ENCODE data around the gene HNRNPLL. TPM values are rescaled to one million over a fixed set of nuclear protein-coding genes. Genes with fewer than 3 reads are reported as not detected.

Gene HNRNPLL
- total and polyA plus RNA-seq, 2 of the 13 experiments (the other 11 are each of a cell fraction or from before 2014, with no cell fraction given) = 49.4 to 103 TPM

GRCh38 chr2:38535744-38536506 is 66.8 kb downstream of the HNRNPLL start (continued):
- TF ChIP-seq, protein P1, sequence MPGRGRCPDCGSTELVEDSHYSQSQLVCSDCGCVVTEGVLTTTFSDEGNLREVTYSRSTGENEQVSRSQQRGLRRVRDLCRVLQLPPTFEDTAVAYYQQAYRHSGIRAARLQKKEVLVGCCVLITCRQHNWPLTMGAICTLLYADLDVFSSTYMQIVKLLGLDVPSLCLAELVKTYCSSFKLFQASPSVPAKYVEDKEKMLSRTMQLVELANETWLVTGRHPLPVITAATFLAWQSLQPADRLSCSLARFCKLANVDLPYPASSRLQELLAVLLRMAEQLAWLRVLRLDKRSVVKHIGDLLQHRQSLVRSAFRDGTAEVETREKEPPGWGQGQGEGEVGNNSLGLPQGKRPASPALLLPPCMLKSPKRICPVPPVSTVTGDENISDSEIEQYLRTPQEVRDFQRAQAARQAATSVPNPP (CRISPR knock-in tag; IDR thresholded peaks at IDR 0.05) = peak; percentile 63; the same call in 1 of the 2 replicates
- TF ChIP-seq ZNF747 (CRISPR knock-in tag; IDR thresholded peaks at IDR 0.05; ENCODE audit: borderline replicate concordance) (peak; percentile 93), NONO (IDR thresholded peaks at IDR 0.05) (no peak), NONO (CRISPR knock-in tag; conservative IDR thresholded peaks at IDR 0.05) (peak; percentile 94), ZMYM3 (CRISPR knock-in tag; IDR thresholded peaks at IDR 0.05) (peak; percentile 89), MBD4 (IDR thresholded peaks at IDR 0.05; ENCODE audit: borderline replicate concordance, low read length) (no peak), CEBPG (CRISPR knock-in tag; IDR thresholded peaks at IDR 0.05) (0 out of 2 replicates have a peak, but pooled peaks have one; percentile 27), ZNF234 (CRISPR knock-in tag; conservative IDR thresholded peaks at IDR 0.05) (peak; percentile 76; the same call in 1 of the 2 replicates), ZMAT3 (CRISPR knock-in tag; conservative IDR thresholded peaks at IDR 0.05) (peak; percentile 72; the same call in 1 of the 2 replicates), SNAPC2 (CRISPR knock-in tag; IDR thresholded peaks at IDR 0.05) (0 out of 2 replicates have a peak, but pooled peaks have one; percentile 75), SKI (IDR thresholded peaks at IDR 0.05; ENCODE audit: partially characterized antibody) (no peak), ZNF775 (CRISPR knock-in tag; IDR thresholded peaks at IDR 0.05; ENCODE audit: borderline replicate concordance) (no peak), SETDB1 (CRISPR knock-in tag; IDR thresholded peaks at IDR 0.05; ENCODE audit: borderline replicate concordance) (no peak), ZNF333 (CRISPR knock-in tag; IDR thresholded peaks at IDR 0.05; ENCODE audit: borderline replicate concordance) (peak; percentile 95), RARA (CRISPR knock-in tag; IDR thresholded peaks at IDR 0.05) (no peak), ZNF44 (CRISPR knock-in tag; IDR thresholded peaks at IDR 0.05) (no peak), JUN (CRISPR knock-in tag; IDR thresholded peaks at IDR 0.05) (0 out of 2 replicates have a peak, but pooled peaks have one; percentile 39), RNF2 (conservative IDR thresholded peaks at IDR 0.05; ENCODE audit: low read depth) (peak; percentile 56; the same call in 1 of the 2 replicates), ZSCAN20 (CRISPR knock-in tag; IDR thresholded peaks at IDR 0.05; ENCODE audit: borderline replicate concordance) (peak; percentile 83; the same call in 1 of the 2 replicates)
- TF ChIP-seq, protein P2, sequence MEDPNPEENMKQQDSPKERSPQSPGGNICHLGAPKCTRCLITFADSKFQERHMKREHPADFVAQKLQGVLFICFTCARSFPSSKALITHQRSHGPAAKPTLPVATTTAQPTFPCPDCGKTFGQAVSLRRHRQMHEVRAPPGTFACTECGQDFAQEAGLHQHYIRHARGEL (CRISPR knock-in tag; IDR thresholded peaks at IDR 0.05) = peak; percentile 90; the same call in 1 of the 2 replicates
- TF ChIP-seq, protein P3, sequence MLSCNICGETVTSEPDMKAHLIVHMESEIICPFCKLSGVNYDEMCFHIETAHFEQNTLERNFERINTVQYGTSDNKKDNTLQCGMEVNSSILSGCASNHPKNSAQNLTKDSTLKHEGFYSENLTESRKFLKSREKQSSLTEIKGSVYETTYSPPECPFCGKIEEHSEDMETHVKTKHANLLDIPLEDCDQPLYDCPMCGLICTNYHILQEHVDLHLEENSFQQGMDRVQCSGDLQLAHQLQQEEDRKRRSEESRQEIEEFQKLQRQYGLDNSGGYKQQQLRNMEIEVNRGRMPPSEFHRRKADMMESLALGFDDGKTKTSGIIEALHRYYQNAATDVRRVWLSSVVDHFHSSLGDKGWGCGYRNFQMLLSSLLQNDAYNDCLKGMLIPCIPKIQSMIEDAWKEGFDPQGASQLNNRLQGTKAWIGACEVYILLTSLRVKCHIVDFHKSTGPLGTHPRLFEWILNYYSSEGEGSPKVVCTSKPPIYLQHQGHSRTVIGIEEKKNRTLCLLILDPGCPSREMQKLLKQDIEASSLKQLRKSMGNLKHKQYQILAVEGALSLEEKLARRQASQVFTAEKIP (CRISPR knock-in tag; IDR thresholded peaks at IDR 0.05; ENCODE audit: borderline replicate concordance) = no peak
- TF ChIP-seq, protein P4, sequence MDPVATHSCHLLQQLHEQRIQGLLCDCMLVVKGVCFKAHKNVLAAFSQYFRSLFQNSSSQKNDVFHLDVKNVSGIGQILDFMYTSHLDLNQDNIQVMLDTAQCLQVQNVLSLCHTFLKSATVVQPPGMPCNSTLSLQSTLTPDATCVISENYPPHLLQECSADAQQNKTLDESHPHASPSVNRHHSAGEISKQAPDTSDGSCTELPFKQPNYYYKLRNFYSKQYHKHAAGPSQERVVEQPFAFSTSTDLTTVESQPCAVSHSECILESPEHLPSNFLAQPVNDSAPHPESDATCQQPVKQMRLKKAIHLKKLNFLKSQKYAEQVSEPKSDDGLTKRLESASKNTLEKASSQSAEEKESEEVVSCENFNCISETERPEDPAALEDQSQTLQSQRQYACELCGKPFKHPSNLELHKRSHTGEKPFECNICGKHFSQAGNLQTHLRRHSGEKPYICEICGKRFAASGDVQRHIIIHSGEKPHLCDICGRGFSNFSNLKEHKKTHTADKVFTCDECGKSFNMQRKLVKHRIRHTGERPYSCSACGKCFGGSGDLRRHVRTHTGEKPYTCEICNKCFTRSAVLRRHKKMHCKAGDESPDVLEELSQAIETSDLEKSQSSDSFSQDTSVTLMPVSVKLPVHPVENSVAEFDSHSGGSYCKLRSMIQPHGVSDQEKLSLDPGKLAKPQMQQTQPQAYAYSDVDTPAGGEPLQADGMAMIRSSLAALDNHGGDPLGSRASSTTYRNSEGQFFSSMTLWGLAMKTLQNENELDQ (CRISPR knock-in tag; IDR thresholded peaks at IDR 0.05; ENCODE audit: borderline replicate concordance) = 0 out of 2 replicates have a peak, but pooled peaks have one; percentile 14
- TF ChIP-seq, protein P5, sequence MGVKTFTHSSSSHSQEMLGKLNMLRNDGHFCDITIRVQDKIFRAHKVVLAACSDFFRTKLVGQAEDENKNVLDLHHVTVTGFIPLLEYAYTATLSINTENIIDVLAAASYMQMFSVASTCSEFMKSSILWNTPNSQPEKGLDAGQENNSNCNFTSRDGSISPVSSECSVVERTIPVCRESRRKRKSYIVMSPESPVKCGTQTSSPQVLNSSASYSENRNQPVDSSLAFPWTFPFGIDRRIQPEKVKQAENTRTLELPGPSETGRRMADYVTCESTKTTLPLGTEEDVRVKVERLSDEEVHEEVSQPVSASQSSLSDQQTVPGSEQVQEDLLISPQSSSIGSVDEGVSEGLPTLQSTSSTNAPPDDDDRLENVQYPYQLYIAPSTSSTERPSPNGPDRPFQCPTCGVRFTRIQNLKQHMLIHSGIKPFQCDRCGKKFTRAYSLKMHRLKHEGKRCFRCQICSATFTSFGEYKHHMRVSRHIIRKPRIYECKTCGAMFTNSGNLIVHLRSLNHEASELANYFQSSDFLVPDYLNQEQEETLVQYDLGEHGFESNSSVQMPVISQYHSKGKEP (CRISPR knock-in tag; IDR thresholded peaks at IDR 0.05) = peak; percentile 65; the same call in 1 of the 2 replicates
